GM20431 (cell line): ENCODE measurements around the gene ABLIM3.

ENCODE experiments used
- in situ Hi-C: fragments of 300-500 bp; cut with MseI, MboI; formaldehyde crosslinking; loops from one replicate; pipeline ENCODE4 v1.15.0; 2020; ENCODE audit warnings: low sequenced_read_pairs; ENCODE audit not compliant: unreplicated experiment

The ABLIM3 gene

GRCh38 chr5:149212198-149212951 is 71.1 kb downstream of the ABLIM3 start:
- in situ Hi-C loops: no loop called here

GRCh38 chr5:149213264-149213880 is 72.1 kb downstream of the ABLIM3 start:
- in situ Hi-C loops: no loop called here

GRCh38 chr5:149215478-149216090 is 74.3 kb downstream of the ABLIM3 start:
- in situ Hi-C loops: no loop called here

GRCh38 chr5:149216496-149216895 is 75.2 kb downstream of the ABLIM3 start:
- in situ Hi-C loops: no loop called here

GRCh38 chr5:149217096-149217802 is 76.0 kb downstream of the ABLIM3 start:
- in situ Hi-C loops: no loop called here

- in situ Hi-C loops: no loop called here
Observed at GRCh38 chr5:149217803-149218155, 76.5 kb downstream of the ABLIM3 start.

GRCh38 chr5:149219584-149219983 is 78.3 kb downstream of the ABLIM3 start:
- in situ Hi-C loops: no loop called here

- in situ Hi-C loops: no loop called here
Observed at GRCh38 chr5:149220750-149221149, 79.5 kb downstream of the ABLIM3 start.

- in situ Hi-C loops: no loop called here
Observed at GRCh38 chr5:149221326-149221725, 80.0 kb downstream of the ABLIM3 start.

- in situ Hi-C loops: no loop called here
Observed at GRCh38 chr5:149221731-149222342, 80.5 kb downstream of the ABLIM3 start.

GRCh38 chr5:149223081-149223848 is 82.0 kb downstream of the ABLIM3 start:
- in situ Hi-C loops: no loop called here

- in situ Hi-C loops: no loop called here
Observed at GRCh38 chr5:149224282-149224681, 83.0 kb downstream of the ABLIM3 start.

- in situ Hi-C loops: no loop called here
Observed at GRCh38 chr5:149227168-149227826, 86.0 kb downstream of the ABLIM3 start.

GRCh38 chr5:149228618-149229297 is 87.5 kb downstream of the ABLIM3 start:
- in situ Hi-C loops: no loop called here

- in situ Hi-C loops: no loop called here
Observed at GRCh38 chr5:149229298-149229937, 88.1 kb downstream of the ABLIM3 start.

GRCh38 chr5:149235841-149236240 is 94.5 kb downstream of the ABLIM3 start:
- in situ Hi-C loops: no loop called here

- in situ Hi-C loops: no loop called here
Observed at GRCh38 chr5:149237662-149238061, 96.4 kb downstream of the ABLIM3 start.

GRCh38 chr5:149238540-149238939 is 97.2 kb downstream of the ABLIM3 start:
- in situ Hi-C loops: no loop called here
